ENCODE data around the gene ROPN1B. TPM values are rescaled to one million over a fixed set of nuclear protein-coding genes. Genes with fewer than 3 reads are reported as not detected.

The ROPN1B gene
- total RNA-seq, 1 donor from 2014 or later, result not detected

GRCh38 chr3:126003447-126004190, 34.6 kb downstream of the ROPN1B start:
- intact Hi-C loops (cut with micrococcal nuclease), result no loop called here

- intact Hi-C loops (cut with micrococcal nuclease), result no loop called here
These were observed 35.2 kb downstream of the ROPN1B start for GRCh38 chr3:126004217-126004616.

GRCh38 chr3:126004692-126005091, 35.7 kb downstream of the ROPN1B start:
- intact Hi-C loops (cut with micrococcal nuclease), result no loop called here

GRCh38 chr3:126005951-126006350, 37.0 kb downstream of the ROPN1B start:
- intact Hi-C loops (cut with micrococcal nuclease), result no loop called here

GRCh38 chr3:126008219-126008618, 39.2 kb downstream of the ROPN1B start:
- intact Hi-C loops (cut with micrococcal nuclease), result no loop called here

- intact Hi-C loops (cut with micrococcal nuclease), result no loop called here
These were observed 40.2 kb downstream of the ROPN1B start for GRCh38 chr3:126009181-126009580.

- intact Hi-C loops (cut with micrococcal nuclease), result no loop called here
These were observed 44.8 kb downstream of the ROPN1B start for GRCh38 chr3:126013751-126014156.

- intact Hi-C loops (cut with micrococcal nuclease), result no loop called here
These were observed 45.3 kb downstream of the ROPN1B start for GRCh38 chr3:126014252-126014651.

GRCh38 chr3:126015075-126015474, 46.1 kb downstream of the ROPN1B start:
- intact Hi-C loops (cut with micrococcal nuclease), result no loop called here

- intact Hi-C loops (cut with micrococcal nuclease), result no loop called here
These were observed 47.6 kb downstream of the ROPN1B start for GRCh38 chr3:126016616-126017015.

- intact Hi-C loops (cut with micrococcal nuclease), result no loop called here
These were observed 48.4 kb downstream of the ROPN1B start for GRCh38 chr3:126017362-126017761.

- intact Hi-C loops (cut with micrococcal nuclease), result no loop called here
These were observed 49.6 kb downstream of the ROPN1B start for GRCh38 chr3:126018545-126018944.

GRCh38 chr3:126018995-126019394, 50.0 kb downstream of the ROPN1B start:
- intact Hi-C loops (cut with micrococcal nuclease), result no loop called here

- intact Hi-C loops (cut with micrococcal nuclease), result no loop called here
These were observed 50.7 kb downstream of the ROPN1B start for GRCh38 chr3:126019683-126020082.

GRCh38 chr3:126021224-126021623, 52.2 kb downstream of the ROPN1B start:
- intact Hi-C loops (cut with micrococcal nuclease), result no loop called here

- intact Hi-C loops (cut with micrococcal nuclease), result no loop called here
These were observed 52.7 kb downstream of the ROPN1B start for GRCh38 chr3:126021702-126022101.

- intact Hi-C loops (cut with micrococcal nuclease), result no loop called here
These were observed 53.9 kb downstream of the ROPN1B start for GRCh38 chr3:126022741-126023359.

- intact Hi-C loops (cut with micrococcal nuclease), result no loop called here
These were observed 54.4 kb downstream of the ROPN1B start for GRCh38 chr3:126023390-126023789.

- intact Hi-C loops (cut with micrococcal nuclease), result no loop called here
These were observed 55.3 kb downstream of the ROPN1B start for GRCh38 chr3:126024049-126024854.

GRCh38 chr3:126025116-126025729, 56.2 kb downstream of the ROPN1B start:
- intact Hi-C loops (cut with micrococcal nuclease), result no loop called here

- intact Hi-C loops (cut with micrococcal nuclease), result no loop called here
These were observed 56.9 kb downstream of the ROPN1B start for GRCh38 chr3:126025862-126026261.

GRCh38 chr3:126026277-126026751, 57.3 kb downstream of the ROPN1B start:
- intact Hi-C loops (cut with micrococcal nuclease), result no loop called here

Data from T-helper 1 cell treated with Interleukin-12 subunit alpha and Interleukin-12 subunit beta and Interleukin-4 antibody, amounts not matched to agents 30 ng/mL and 1 ng/mL, for 36 hours (primary cell).